Endometrium (tissue), 2 donors: ENCODE results near the gene RPEL1.
"Not testable (repeated sequence)": the region's sequence is repeated elsewhere in the genome, so short reads cannot be mapped to it uniquely, and the experiment has no call there.

Experiments used
- FAIRE-seq: peaks from 2 replicates; lab custom pipeline; 2012; peaks lifted over from hg19 to GRCh38; lab: Jason Lieb, UNC
- donor health status: control.
- donor health status: control.

RPEL1 gene

DNA sequence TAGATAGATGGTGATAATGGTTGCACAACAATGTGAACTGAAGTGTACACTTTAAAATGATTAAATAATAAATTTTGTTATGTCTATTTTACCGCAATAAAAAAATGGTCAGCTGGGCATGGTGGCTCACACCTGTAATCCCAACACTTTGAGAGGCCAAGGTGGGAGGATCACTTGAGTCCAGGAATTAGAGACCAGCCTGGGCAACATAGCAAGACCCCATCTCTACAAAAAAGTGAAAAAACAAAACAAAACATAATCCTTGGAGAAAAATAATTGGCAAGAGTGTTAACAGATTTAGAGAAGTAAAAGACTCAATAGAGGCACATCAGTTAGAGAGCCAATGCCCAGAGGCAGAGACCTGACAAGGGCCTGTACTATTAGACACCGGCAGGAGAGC lies 9.9 kb upstream of the RPEL1 start:
- FAIRE-seq = no peak

DNA sequence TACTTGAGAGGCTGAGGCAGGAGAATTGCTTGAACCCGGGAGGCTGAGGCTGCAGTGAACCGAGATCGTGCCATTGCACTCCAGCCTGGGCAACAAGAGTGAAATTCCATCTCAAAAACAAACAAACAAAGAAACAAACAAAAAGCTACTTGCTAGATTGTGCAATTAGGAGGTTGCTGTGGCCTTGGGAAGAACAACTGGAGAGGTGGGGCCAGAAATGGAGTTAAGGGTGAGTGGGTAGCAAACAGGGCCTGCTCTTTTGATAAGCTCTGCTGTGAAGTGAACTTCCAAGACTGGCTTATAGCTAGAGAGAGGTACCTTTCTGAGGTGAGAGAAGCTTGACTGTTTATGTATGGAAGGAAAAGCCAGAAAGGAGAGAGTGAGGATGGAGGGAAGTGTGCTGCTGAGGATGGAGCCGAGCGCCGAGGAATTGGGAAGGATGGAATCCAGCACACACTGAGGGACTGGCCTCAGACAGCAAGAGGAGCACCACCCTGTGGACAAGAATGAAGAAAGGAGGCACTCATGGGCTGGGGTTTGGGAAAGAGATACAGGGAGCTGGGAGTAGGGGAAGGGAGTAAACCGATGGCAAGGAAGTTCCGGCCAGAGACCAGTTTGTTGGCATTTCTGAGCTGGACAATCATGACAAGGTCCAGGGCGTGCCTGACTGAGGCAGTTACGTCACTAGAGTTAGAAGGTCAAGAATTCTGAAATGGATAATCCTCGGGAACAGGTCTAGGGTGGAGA lies 7.0 kb upstream of the RPEL1 start:
- FAIRE-seq = no peak

DNA sequence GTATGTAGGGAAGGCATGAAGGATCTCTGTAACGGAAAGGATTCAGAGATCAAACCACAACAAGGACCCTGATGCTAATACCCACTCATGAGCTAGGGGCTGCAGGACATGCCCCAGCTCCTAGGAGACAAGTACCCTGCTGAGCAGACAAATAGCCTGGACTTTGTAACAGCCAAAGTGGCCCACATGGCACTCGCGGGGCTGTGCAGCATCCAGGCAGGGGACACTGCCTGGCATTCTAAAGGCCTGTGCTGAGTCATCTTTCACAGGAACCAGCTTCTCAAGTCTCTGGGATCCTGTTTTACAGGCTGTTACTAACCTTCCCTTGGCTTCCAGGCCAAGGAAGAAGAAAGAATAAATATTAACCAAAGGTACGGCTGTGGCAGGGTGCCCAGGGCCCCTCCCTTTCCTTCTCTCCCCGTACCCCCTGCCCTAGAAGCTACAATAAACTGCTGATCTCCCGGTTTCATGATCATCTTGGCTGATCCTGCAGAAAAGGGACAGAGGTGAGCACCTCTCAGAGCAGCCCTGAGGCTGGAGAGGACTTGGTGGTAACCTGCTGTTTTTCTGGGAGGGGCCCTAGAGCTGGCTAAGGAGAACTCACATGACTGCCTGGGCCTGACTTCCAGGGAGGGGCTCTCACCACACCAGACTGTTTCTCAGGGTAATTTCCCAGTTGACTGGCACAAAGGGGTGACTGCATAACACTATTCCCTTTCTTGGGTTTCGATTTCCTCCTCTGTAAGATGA lies 4.2 kb upstream of the RPEL1 start:
- no peak for FAIRE-seq

DNA sequence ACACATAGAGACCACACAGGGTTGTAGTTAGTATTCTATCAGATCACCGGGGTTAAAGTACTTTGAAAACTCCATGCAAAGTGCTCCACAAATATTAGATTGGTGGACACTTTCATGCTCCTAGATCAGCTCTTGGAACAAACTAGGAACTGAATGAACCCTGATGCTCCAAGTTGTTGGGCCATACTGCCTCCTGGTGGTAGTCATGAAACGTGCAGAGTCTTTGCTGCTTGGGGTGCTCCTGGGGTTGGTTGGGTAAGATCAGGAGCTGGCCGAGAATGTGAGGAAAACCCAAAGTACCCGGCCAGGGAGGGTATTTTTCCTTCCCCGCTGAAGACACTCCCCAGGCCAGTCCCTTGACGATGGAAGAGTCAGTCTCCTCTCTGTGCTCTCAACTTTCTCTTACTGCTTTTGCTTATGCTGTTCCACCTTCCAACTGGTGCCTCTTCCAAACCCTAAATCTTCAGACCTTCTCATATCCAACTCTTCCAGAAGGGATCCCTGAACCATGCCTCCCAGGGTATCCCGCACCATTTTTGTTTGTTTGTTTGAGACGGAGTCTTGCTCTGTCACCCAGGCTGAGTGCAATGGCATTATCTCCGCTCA lies 918 bp upstream of the RPEL1 start:
- no peak for FAIRE-seq

DNA sequence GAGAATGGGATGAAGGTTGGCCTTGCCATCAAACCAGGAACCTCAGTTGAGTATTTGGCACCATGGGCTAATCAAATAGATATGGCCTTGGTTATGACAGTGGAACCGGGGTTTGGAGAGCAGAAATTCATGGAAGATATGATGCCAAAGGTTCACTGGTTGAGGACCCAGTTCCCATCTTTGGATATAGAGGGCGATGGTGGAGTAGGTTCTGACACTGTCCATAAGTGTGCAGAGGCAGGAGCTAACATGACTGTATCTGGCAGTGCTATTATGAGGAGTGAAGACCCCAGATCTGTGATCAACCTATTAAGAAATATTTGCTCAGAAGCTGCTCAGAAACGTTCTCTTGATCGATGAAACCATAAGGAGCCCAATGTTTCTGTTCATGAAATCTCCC lies 637 bp downstream of the RPEL1 start:
- no peak for FAIRE-seq

DNA sequence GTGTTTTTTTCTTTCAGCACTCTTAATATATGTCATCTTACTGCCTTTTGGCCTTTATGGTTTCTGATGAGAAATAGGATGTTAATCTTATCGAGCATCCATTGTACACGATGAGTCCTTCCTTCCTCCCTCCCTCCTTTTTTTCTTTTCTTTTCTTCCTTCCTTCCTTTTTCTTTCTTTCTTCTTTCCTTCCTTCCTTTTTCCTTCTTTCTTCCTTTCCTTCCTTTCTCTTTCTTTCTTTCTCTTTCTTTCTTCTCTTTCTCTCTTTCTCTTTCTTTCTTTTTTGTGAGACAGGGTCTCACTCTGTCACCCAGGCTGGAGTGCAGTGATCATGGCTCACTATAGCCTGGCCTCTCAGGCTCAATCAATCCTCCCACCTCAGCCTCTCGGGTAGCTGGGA lies 8.4 kb downstream of the RPEL1 start:
- FAIRE-seq = no peak

DNA sequence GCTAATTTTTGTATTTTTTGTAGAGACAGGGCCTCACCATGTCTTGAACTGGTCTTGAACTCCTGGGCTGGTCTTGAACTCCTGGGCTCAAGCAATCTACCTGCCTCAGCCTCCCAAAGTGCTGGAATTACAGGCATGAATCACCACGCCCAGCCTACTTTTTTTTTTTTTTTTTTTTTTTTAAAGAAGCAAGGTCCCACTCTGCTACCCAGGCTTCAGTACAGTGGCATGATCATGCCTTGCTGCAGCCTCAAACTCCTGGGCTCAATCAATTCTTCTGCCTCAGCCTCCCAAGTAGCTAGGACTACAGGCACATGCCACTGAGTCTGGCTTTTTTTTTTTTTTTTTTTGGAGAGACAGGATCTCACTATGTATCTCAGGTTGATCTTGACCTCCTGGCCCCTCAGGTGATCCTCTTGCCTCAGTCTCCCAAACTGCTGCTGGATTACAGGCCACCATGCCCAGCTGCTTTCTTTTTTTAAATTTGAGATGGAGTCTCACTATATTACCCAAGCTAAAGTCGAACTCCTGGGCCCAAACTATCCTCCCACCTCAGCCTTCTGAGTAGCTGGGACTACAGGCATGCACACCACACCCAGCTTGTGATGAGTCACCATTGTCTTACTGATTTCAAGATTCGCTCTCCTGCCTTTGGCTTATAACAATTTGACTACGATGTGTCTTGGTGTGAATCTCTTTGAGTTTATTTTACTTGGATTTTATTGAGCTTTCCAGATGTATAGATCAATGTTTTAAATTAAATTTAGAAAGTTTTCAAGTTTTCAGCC lies 9.0 kb downstream of the RPEL1 start:
- no peak for FAIRE-seq

DNA sequence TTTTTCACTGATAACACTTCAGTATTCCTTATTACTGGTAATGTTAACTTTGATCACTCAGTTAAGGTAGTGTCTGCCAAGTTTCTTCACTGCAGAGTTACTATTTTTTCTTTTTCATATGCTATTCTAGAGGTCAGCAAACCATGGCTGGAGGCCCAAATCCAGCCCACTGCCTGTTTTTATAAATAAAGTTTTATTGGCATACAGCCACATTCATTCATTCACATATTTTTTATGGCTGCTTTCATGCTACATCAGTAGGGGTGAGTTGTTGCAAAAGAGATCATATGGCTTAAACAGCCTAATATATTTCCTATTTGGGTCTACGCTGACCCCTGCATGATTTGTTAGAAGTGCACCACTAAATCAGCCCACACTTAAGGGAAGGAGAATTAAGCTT lies 10.9 kb downstream of the RPEL1 start:
- FAIRE-seq = no peak

DNA sequence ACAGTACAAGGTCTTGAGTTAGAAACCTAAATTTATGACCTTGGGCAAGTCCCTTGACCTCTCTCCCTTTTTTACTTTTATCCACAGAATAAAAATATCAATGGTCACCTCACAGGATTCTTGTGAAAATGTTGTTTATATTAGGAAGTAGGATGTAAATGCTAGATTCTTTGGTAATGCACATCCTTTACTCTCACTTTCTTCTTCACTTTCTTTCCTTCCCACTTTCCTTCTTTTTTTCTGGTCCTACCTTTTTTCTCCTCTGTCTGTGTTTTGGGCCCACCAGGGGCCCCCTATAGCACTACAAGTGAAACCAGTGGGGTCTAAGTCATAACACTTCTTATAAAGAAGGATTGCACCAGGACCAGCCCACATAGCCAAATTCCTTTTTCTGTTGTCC lies 12.1 kb downstream of the RPEL1 start:
- no peak for FAIRE-seq

DNA sequence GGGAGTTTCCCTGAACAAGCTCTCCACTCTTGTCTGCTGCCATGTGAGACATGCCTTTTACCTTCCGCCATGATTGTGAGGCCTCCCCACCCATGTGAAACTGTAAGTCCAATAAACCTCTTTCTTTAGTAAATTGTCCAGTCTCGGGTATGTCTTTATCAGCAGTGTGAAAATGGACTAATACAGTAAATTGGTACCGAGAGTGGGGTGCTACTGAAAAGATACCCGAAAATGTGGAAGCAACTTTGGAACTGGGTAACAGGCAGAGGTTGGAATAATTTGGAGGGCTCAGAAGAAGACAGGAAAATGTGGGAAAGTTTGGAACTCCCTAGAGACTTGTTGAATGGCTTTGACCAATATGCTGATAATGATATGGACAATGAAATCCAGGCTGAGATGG lies 13.2 kb downstream of the RPEL1 start:
- FAIRE-seq = not testable (repeated sequence)

DNA sequence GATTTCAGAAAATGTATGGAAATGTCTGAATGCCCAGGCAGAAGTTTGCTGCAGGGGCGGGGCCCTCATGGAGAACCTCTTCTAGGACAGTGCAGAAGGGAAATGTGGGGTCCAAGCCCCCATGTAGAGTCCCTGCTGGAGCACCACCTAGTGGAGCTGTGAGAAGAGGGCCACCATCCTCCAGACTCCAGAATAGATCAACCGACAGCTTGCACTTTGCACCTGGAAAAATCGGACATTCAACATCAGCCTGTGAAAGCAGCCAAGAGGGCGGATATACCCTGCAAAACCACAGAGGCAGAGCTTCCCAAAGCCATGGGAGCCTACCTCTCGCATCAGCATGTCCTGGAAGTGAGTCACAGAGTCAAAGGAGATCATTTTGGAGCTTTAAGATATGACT lies 14.3 kb downstream of the RPEL1 start:
- no peak for FAIRE-seq

DNA sequence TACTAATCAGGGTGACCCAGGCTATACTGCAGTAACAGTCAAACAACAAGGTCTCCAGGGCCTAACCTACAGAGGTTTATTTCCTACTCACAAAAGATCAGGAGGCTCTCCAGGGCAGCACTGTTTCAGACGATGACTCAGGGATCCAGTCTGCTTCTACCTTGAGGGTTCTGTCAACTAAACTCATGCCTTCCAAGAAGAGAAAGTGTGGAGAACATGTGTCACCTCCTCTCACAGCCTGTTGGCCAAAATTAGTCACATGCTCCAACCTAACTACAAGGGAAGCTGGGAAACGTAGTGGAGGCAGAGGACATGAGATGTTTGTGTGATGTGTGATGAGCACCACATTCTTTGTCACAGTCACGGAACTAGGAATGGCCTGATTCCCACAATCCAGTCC lies 16.5 kb downstream of the RPEL1 start:
- FAIRE-seq = no peak

DNA sequence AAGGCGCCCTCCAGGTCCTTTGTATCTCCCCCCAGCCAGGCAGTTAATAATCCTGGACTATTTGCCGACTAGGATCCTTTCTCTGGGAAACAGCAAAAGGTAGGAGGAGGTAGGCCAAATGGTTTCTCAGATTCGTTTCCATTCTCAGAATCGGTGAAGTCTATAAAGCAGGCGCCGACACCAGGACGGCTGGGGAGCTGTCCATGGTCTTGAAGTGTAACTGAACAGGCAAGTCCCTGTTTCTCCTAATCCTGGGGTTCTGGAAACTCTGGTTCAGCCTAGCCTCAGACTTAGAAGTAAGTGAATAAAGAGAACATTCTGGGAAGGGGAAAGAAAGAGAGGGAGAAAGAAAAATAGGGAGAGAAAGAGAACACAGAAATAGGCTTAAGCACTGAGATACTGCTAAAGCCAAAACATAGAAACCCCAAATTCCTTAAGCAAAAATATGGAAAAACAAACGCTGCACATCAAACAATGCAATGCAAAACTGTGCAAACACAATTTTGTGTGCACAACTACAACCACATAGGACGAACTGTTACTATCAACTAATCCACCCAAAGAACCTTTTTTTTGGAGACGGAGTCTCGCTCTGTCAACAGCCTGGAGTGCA lies 20.1 kb downstream of the RPEL1 start:
- FAIRE-seq = no peak

DNA sequence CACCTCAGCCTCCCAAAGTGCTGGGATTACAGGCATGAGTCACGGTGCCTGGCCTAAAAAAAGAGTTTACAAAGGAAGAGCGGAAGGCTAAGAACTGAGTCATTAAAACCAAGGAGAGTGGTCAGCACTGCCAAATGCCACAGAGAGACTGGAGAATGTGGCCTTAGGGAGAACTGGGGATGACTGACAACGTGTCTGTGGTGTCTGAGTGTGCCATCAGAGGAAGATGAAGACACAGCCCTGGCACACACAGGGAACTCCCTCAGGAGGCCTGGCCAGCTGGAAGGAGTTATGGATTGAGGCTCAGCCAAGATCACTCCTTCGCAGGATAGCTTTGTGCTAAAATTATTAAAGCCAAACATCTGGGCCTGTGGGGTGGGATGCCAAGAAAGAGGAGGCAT lies 27.4 kb downstream of the RPEL1 start:
- no peak for FAIRE-seq

DNA sequence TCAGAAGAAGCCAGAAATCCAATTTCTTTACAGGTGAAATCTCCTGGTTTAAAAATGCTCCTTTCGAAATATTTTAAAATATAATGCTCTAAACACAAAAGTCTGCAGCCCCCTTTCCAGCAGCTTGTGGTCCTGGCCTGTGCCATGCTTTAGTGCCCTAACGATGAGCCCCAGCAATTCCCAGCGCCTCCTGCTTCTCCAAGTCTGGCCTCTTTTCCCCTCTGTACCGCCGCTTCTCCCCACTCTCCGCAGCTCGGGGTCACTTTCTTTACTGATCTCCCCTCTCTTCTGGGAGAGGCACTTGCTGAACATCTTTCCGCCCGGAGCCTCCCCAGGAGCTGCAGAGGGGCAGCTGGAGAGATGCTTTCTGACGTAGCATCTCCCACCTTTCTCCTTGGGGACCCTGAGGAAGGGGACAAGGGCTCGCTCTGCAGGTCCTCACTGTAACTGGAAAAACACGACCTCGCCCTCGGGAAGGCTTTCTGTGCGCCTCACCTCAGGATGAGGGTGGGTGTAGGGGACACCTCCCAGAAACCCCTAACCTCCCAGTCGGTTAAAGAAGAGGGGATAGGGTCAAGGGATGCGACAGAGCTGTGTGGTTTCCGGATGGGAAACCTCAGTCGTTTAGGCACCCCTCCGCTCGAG lies 30.7 kb downstream of the RPEL1 start:
- FAIRE-seq = no peak

DNA sequence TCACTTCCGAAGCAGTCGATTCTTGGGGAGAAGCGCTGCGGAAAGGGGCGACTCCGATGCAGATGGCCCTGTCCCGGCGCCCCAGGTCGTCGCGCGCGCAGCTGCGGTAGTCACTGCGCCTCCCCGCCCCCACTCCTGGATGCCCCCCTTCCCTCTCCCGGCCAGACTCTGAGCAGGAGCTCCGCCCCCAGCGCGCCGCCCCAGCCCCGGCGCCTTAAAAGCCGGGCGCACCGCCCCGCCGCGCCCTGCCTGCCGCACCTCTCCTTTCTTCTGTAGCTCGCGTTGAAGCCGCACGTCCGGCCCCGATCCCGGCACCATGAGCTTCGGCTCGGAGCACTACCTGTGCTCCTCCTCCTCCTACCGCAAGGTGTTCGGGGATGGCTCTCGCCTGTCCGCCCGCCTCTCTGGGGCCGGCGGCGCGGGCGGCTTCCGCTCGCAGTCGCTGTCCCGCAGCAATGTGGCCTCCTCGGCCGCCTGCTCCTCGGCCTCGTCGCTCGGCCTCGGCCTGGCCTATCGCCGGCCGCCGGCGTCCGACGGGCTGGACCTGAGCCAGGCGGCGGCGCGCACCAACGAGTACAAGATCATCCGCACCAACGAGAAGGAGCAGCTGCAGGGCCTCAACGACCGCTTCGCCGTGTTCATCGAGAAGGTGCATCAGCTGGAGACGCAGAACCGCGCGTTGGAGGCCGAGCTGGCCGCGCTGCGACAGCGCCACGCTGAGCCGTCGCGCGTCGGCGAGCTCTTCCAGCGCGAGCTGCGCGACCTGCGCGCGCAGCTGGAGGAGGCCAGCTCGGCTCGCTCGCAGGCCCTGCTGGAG lies 31.4 kb downstream of the RPEL1 start, which contains the start of gene INA:
Gene INA, plus strand, starts transcription at position 243 of the 817 bp plus-strand sequence. Its CDS starts 74 bp downstream, at position 317.
- FAIRE-seq = no peak

DNA sequence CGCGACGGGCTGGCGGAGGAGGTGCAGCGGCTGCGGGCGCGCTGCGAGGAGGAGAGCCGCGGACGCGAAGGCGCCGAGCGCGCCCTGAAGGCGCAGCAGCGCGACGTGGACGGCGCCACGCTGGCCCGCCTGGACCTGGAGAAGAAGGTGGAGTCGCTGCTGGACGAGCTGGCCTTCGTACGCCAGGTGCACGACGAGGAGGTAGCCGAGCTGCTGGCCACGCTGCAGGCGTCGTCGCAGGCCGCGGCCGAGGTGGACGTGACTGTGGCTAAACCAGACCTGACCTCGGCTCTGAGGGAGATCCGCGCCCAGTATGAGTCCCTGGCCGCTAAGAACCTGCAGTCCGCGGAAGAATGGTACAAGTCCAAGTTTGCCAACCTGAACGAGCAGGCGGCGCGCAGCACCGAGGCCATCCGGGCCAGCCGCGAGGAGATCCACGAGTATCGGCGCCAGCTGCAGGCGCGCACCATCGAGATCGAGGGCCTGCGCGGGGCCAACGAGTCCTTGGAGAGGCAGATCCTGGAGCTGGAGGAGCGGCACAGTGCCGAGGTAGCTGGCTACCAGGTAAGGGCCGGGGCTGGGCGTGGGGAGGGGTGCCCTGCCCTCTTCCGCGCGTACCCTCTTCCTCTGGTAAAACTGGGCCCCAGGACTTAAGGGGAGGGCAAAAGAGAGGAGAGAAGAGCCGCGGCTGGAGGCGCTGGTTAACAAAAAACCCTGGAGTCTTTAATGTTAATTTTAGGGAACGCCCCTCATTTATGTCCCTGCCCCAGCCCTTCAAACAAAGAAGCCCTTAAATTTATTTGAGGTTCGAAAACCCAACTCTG lies 32.2 kb downstream of the RPEL1 start:
- FAIRE-seq = no peak

DNA sequence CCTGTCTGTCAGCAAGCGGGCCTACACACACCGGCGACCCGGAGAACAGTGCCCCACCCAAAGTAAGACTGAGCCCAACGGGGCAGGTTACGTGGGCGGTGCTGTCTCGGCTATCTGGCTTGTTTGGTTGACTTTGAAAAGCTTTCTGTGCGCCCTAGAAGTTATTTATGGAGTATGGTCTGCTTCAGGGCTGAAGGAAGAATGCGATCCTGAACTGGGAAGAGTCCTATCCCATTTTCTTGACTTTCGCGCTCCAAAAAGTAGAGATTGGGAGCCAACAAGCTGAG lies 32.8 kb downstream of the RPEL1 start:
- FAIRE-seq = no peak

DNA sequence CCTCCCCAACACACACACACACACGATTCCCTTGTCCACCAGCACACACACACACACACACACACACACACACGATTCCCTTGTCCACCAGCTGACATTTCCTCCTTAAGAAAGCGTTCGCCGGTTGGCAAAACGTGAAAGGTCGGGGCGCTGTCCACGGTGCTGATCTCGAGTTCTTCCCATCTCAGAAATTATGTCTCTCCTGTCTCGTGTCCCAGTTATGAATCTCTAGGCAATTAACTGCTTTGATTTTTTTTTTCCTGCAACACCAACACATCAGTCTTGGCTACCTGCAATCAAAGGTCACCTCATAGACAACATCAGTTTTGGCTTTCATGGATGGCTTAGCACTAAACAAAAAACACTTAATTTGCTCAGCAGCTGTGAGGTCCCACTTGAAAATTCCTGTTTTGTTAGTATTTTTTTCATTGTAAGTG lies 33.2 kb downstream of the RPEL1 start:
- no peak for FAIRE-seq

DNA sequence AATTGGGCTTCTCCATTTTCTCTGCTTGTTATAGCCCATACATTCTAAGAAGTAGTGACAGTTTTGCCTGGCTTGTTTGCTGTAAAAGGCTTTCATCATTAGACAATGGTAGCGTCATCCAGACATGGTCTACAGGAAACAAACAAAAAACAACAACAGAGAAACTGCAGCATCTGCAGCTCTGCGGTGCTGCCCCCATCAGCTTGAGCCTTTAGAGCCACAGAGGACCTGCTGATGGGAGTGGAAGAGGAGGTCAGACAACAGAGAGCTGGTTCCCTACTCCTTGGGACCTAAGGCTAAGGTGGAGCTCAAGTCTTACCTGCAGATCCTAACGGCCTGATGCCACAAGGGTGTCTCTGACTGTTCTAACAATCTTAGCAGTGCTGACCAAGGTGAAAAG lies 34.3 kb downstream of the RPEL1 start:
- no peak for FAIRE-seq
